Measurements from ENCODE around the gene PLA2G2A. TPM values are rescaled to one million over a fixed set of nuclear protein-coding genes. Genes with fewer than 3 reads are reported as not detected.

The PLA2G2A gene
- total and polyA plus RNA-seq, 2 donors (not counting 1 experiment from before 2014, with no cell fraction given) = not detected

GRCh38 chr1:19942088-19942487, 37.3 kb downstream of the PLA2G2A start:
- Mint-ChIP-seq H3K27ac (no peak overlapping the region), H3K4me3 (no peak overlapping the region), H3K4me1 (no peaks in the 10 kb centered on the region), H3K9me3 (ENCODE audit: insufficient read depth) (no peaks in the 10 kb centered on the region), H3K27me3 (peaks cover 16% of the 10 kb centered on the region)
- H3K27ac ChIP-seq (ENCODE audit: low read length in 2 of 2) = no peak overlapping the region
- no peak for DNase-seq
- intact Hi-C loops (cut with micrococcal nuclease) = no loop called here
- 86% methylated on average over 3 of the region's 3 CpGs for WGBS (ENCODE audit: insufficient coverage)
- ATAC-seq (ENCODE audit: low read depth) = no peak
- no peak for TF ChIP-seq EZH2 (IDR thresholded peaks at IDR 0.05; ENCODE audit: borderline replicate concordance, insufficient read depth, low read depth, low read length, poor library complexity, severe bottlenecking)
- no peak for TF ChIP-seq CTCF (IDR thresholded peaks at IDR 0.05)
- H3K79me2 ChIP-seq (ENCODE audit: control insufficient read depth, insufficient read depth, low read length) = no peaks in the 10 kb centered on the region
- no peak overlapping the region for H3K4me2 ChIP-seq (replicated peaks; ENCODE audit: low read depth, low read length, poor library complexity, severe bottlenecking)
- CTCF ChIA-PET = no interaction called here
- no peaks in the 10 kb centered on the region for H3K9me3 ChIP-seq (ENCODE audit: control extremely low read depth in 1 of 3, control insufficient read depth in 2 of 3, insufficient read depth in 1 of 3, low read length in 2 of 3)
- no peak overlapping the region for H3K9ac ChIP-seq (ENCODE audit: low read length)
- no peaks in the 10 kb centered on the region for H3K36me3 ChIP-seq (replicated peaks in 1 of 2; ENCODE audit: control extremely low read depth in 1 of 2, control insufficient read depth in 1 of 2, extremely low read depth in 1 of 2, insufficient read depth in 2 of 2, low read length in 1 of 2)
- peaks cover 0 to 5% (median 0%) of the 10 kb centered on the region in 4 experiments for H3K27me3 ChIP-seq (replicated peaks in 1 of 4; ENCODE audit: control extremely low read depth in 1 of 4, control insufficient read depth in 3 of 4, insufficient read depth in 4 of 4, low read length in 3 of 4)
- H3K4me3 ChIP-seq (ENCODE audit: control extremely low read depth in 1 of 5, extremely low read depth in 1 of 5, insufficient read depth in 1 of 5, low read depth in 2 of 5, low read length in 4 of 5) = no peak overlapping the region
- H4K20me1 ChIP-seq (ENCODE audit: control insufficient read depth, insufficient read depth, low read length, poor library complexity, severe bottlenecking) = no peaks in the 10 kb centered on the region
- no peak overlapping the region for H2AFZ ChIP-seq (ENCODE audit: insufficient read depth, low read depth, low read length, poor library complexity, severe bottlenecking)
- no peaks in the 10 kb centered on the region for H3K4me1 ChIP-seq (ENCODE audit: control insufficient read depth in 2 of 2, insufficient read depth in 2 of 2, low read length in 2 of 2)
- POLR2A ChIA-PET = no interaction called here

- peaks cover 0 to 2% of the 10 kb centered on the region in 2 donors for H3K4me1 ChIP-seq (ENCODE audit: control insufficient read depth in 2 of 2, insufficient read depth in 2 of 2, low read length in 2 of 2)
- Mint-ChIP-seq H3K27me3 (peaks cover 8% of the 10 kb centered on the region), H3K4me1 (peaks cover 1% of the 10 kb centered on the region), H3K27ac (no peak overlapping the region), H3K9me3 (ENCODE audit: insufficient read depth) (no peaks in the 10 kb centered on the region), H3K4me3 (no peak overlapping the region)
- no peak for ATAC-seq (ENCODE audit: low read depth)
- no peaks in the 10 kb centered on the region for H3K79me2 ChIP-seq (ENCODE audit: control insufficient read depth, insufficient read depth, low read length)
- no peaks in the 10 kb centered on the region for H3K9me3 ChIP-seq (ENCODE audit: control extremely low read depth in 1 of 3, control insufficient read depth in 2 of 3, insufficient read depth in 1 of 3, low read length in 2 of 3)
- no peak overlapping the region for H3K4me3 ChIP-seq (ENCODE audit: control extremely low read depth in 1 of 5, extremely low read depth in 1 of 5, insufficient read depth in 1 of 5, low read depth in 2 of 5, low read length in 4 of 5)
- peaks cover 0 to 5% (median 0%) of the 10 kb centered on the region in 4 experiments for H3K27me3 ChIP-seq (replicated peaks in 1 of 4; ENCODE audit: control extremely low read depth in 1 of 4, control insufficient read depth in 3 of 4, insufficient read depth in 4 of 4, low read length in 3 of 4)
- H3K9ac ChIP-seq (ENCODE audit: low read length) = no peak overlapping the region
- TF ChIP-seq EZH2 (IDR thresholded peaks at IDR 0.05; ENCODE audit: borderline replicate concordance, insufficient read depth, low read depth, low read length, poor library complexity, severe bottlenecking) = no peak
- TF ChIP-seq CTCF (IDR thresholded peaks at IDR 0.05) = no peak
- H4K20me1 ChIP-seq (ENCODE audit: control insufficient read depth, insufficient read depth, low read length, poor library complexity, severe bottlenecking) = no peaks in the 10 kb centered on the region
- no CpG with 5 or more reads among the region's 3 CpGs for WGBS (ENCODE audit: insufficient coverage)
- POLR2A ChIA-PET = no interaction called here
- no peak for DNase-seq
- CTCF ChIA-PET = no interaction called here
- no peak overlapping the region for H3K4me2 ChIP-seq (replicated peaks; ENCODE audit: low read depth, low read length, poor library complexity, severe bottlenecking)
- no peak overlapping the region for H3K27ac ChIP-seq (ENCODE audit: low read length in 2 of 2)
- H3K36me3 ChIP-seq (replicated peaks in 1 of 2; ENCODE audit: control extremely low read depth in 1 of 2, control insufficient read depth in 1 of 2, extremely low read depth in 1 of 2, insufficient read depth in 2 of 2, low read length in 1 of 2) = no peaks in the 10 kb centered on the region
- H2AFZ ChIP-seq (ENCODE audit: insufficient read depth, low read depth, low read length, poor library complexity, severe bottlenecking) = no peak overlapping the region
- intact Hi-C loops (cut with micrococcal nuclease) = no loop called here
These were observed 38.2 kb downstream of the PLA2G2A start for GRCh38 chr1:19941206-19941568.

Measured in B cell (primary cell).